Kidney (tissue), 14 donors: ENCODE results near the gene IPO11. TPM values are rescaled to one million over a fixed set of nuclear protein-coding genes. Genes with fewer than 3 reads are reported as not detected.

Source experiments
- DNase-seq, 5 donors: peaks; one replicate each; pipeline ENCODE4 v3.0.0-alpha.2; 2013 to 2020
- FAIRE-seq: peaks from 2 replicates; lab custom pipeline; 2012; peaks lifted over from hg19 to GRCh38; lab: Jason Lieb, UNC
- H3K27ac ChIP-seq, 2 donors: one replicate each; pipeline ENCODE4 v1.7.0; 2013; ENCODE audit warnings: low read depth in 2 of 2, low read length in 2 of 2, inconsistent platforms in 1 of 2
- H3K27me3 ChIP-seq: one replicate; pipeline ENCODE4 v1.7.1; 2013; ENCODE audit warnings: low read length, inconsistent platforms; ENCODE audit not compliant: control insufficient read depth, insufficient read depth
- H3K36me3 ChIP-seq, 3 donors: one replicate each; pipeline versions ENCODE4 v1.7.0 to v1.7.1; 2013; ENCODE audit warnings: low read length in 3 of 3, control low read depth in 1 of 3, inconsistent platforms in 1 of 3; ENCODE audit not compliant: insufficient read depth in 3 of 3, control insufficient read depth in 2 of 3
- H3K4me1 ChIP-seq, 3 donors: one replicate each; pipeline versions ENCODE4 v1.7.0 to v1.7.1; 2013; ENCODE audit warnings: low read length in 3 of 3, inconsistent platforms in 1 of 3, low read depth in 1 of 3; ENCODE audit not compliant: control insufficient read depth in 2 of 3, insufficient read depth in 2 of 3
- H3K4me3 ChIP-seq, 3 donors: one replicate each; pipeline versions ENCODE4 v1.7.0 to v1.8.1; 2013; ENCODE audit warnings: low read length in 3 of 3, control low read depth in 1 of 3, inconsistent platforms in 1 of 3
- H3K9ac ChIP-seq, 3 donors: one replicate each; pipeline versions ENCODE4 v1.7.0 to v1.7.1; 2013; ENCODE audit warnings: low read length in 3 of 3, control low read depth in 1 of 3, inconsistent platforms in 1 of 3
- H3K9me3 ChIP-seq, 3 donors: one replicate each; pipeline versions ENCODE4 v1.7.0 to v1.7.1; 2013; ENCODE audit warnings: low read length in 3 of 3, control low read depth in 1 of 3, inconsistent platforms in 1 of 3; ENCODE audit not compliant: control insufficient read depth in 2 of 3, insufficient read depth in 1 of 3
- CTCF ChIP-seq: IDR thresholded peaks from 3 replicates; pipeline ENCODE4 v1.5.1; 2012; ENCODE audit warnings: mild to moderate bottlenecking, moderate library complexity, borderline replicate concordance; ENCODE audit not compliant: insufficient read depth; ENCODE audit errors: extremely low read depth
- intact Hi-C: fragments of 100-400 bp; cut with DNase I; formaldehyde crosslinking; loops from one replicate; pipeline ENCODE4 v1.11.1; 2022
- polyA plus RNA-seq: library from polyadenylated mRNA; stranded (reverse); fragments of 350-450 nt; fragmentation: Illumina TruSeq; extraction: RNeasy Lipid Tissue Mini Kit (QIAGEN cat#74804); gene quantifications from one replicate; pipeline ENCODE4 v1.2.3, GENCODE V29; 2014; ENCODE audit warnings: low read depth, low replicate concordance; ENCODE audit not compliant: insufficient read depth
- total RNA-seq: library from RNA; stranded (reverse); fragmentation: NEBNext Ultra II Directional; extraction: Animal tissue kit (Norgen Biotek cat#: 25700); gene quantifications from one replicate; pipeline ENCODE4 v1.2.1, GENCODE V29; 2021
- donor health status: control.
- donor health status: control.
- donor health status: control.
- donor health status: control.
- donor health status: control.
- donor health status: DM: yes; HTN: yes; CAD: no.
- donor health status: Normal renal cell carcinoma (clear cell type).

IPO11 gene
- total and polyA plus RNA-seq, 2 donors from 2014 or later: 18.5 to 36.1 TPM

DNA sequence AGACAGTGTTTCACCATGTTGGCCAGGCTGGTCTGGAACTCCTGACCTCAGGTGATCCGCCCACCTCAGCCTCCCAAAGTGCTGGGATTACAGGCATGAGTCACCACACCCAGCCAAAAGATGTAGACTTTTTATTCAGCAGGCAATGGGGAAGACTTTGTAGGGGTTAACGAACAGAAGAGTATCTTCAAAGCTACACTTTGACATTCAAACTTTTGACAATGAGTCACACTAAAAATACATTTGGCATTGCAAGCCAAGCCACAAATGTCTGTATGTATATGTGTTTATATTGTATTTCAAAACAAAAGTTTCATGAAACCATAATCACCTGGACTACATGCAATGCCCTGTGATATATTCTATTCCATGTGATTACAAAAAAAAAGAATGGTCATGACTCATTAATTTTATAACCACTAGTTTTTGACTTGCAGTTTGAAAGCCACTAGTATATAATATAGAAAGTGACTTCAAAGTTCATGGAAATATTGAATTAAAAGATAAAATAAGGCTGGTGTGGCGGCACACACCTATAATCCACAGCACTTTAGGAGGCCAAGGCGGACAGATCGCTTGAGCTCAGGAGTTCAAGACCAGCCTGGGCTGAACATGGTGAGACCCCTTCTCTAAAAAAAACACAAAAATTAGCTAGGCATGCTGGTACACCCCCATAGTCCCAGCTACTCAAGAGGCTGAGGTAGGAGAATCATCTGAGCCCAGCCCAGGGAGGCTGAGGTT is 17.2 kb upstream of the IPO11 start:
- TF ChIP-seq CTCF: no peak
- Histone ChIP-seq H3K27me3 (no peaks in the 10 kb centered on the region), H3K4me3 (no peak overlapping the region), H3K9me3 (no peaks in the 10 kb centered on the region), H3K4me1 (no peaks in the 10 kb centered on the region), H3K36me3 (peaks cover 2 to 29% (median 7%) of the 10 kb centered on the region in 3 donors), H3K9ac (no peak overlapping the region), H3K27ac (no peak overlapping the region)
- FAIRE-seq (no peak), DNase-seq (no peak)
- intact Hi-C loops: no loop called here

- intact Hi-C loops: no loop called here
Measured at GRCh38 chr5:62403411-62404250, 8.9 kb upstream of the IPO11 start, which contains the start of gene DIMT1. Gene DIMT1, minus strand, starts transcription at chr5:62403905. Its CDS starts 133 bp downstream, at chr5:62403772.

GRCh38 chr5:62413711-62414110 is 1.1 kb downstream of the IPO11 start:
- FAIRE-seq: no peak
- TF ChIP-seq CTCF: no peak
- H3K36me3 ChIP-seq: peaks cover 0 to 4% (median 2%) of the 10 kb centered on the region in 3 donors
- peak overlapping the region; percentile 93 to 97 (median 97) for H3K4me3 ChIP-seq
- peak overlapping the region in 1 of 3 donors; percentile 90 for H3K9ac ChIP-seq
- H3K27me3 ChIP-seq: no peaks in the 10 kb centered on the region
- peaks cover 0 to 6% (median 3%) of the 10 kb centered on the region in 3 donors for H3K4me1 ChIP-seq
- DNase-seq: no peak
- intact Hi-C loops: no loop called here
- no peak overlapping the region for H3K27ac ChIP-seq
- no peaks in the 10 kb centered on the region for H3K9me3 ChIP-seq

More at GRCh38 chr5:62403411-62404250, 8.9 kb upstream of the IPO11 start, which contains the start of gene DIMT1:
- Histone ChIP-seq H3K27ac (peak within 1 kb of the TSS; percentile 95 to 96), H3K36me3 (peaks cover 0 to 2% (median under 1%) of the 10 kb centered on the region in 3 donors), H3K27me3 (no peaks in the 10 kb centered on the region), H3K4me1 (peaks cover 0 to 10% (median 2%) of the 10 kb centered on the region in 3 donors), H3K9me3 (no peaks in the 10 kb centered on the region), H3K9ac (peak within 1 kb of the TSS; percentile 82 to 95 (median 93)), H3K4me3 (peak within 1 kb of the TSS; percentile 81 to 94 (median 86))
- DNase-seq (peak; percentile 97 to 99 (median 98)), FAIRE-seq (peak; percentile 90)
- no peak for TF ChIP-seq CTCF
